ENCODE data around the gene GIPR. TPM values are rescaled to one million over a fixed set of nuclear protein-coding genes. Genes with fewer than 3 reads are reported as not detected.

GIPR gene
- total and polyA plus RNA-seq, 10 of the 15 experiments (the other 5 are each of a cell fraction or from before 2014, with no cell fraction given): 1.7 to 26.3 (median 13.7) TPM

DNA sequence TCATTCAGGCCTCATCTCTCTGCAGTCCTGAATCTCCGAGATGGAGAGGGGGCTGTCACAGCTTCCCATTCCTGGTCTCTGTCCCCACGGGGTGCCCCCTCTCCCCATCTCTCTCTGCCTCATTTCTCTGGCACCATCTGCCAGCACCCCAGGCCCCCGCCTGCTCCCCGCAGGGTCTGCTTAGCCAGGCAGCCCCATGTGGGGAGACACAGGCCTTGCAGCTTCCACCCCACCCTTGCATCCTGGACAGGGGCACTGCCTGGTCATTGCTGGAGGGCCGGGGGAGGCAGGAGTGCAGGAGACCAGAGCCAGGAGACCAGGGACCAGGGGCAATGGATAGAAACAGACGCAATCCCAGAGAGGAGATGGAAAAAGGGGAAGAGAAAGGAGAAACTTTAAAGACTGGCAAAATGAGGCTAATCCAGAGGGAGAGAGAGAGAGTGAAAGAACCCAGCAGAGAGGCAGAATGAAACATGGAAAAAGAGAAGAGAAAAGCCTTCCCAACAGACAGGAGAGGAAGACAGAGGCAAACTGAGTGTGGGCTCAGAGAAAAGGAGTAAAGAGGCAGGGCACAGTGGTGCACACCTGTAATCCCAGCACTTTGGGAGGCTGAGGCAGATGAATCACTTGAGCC, 8.8 kb upstream of the GIPR start:
- intact Hi-C loops (cut with micrococcal nuclease; ENCODE audit: unreplicated experiment) (no loop called here), in situ Hi-C loops (cut with MboI) (no loop called here)
- Histone ChIP-seq H4K20me1 (ENCODE audit: control insufficient read depth, insufficient read depth) (no peaks in the 10 kb centered on the region), H3K27me3 (replicated peaks in 1 of 2; ENCODE audit: control insufficient read depth in 2 of 2, insufficient read depth in 2 of 2, low read length in 1 of 2) (no peaks in the 10 kb centered on the region), H3K9me3 (replicated peaks; ENCODE audit: control insufficient read depth, insufficient read depth, low read length) (no peaks in the 10 kb centered on the region), H3K36me3 (ENCODE audit: control insufficient read depth in 2 of 2, insufficient read depth in 2 of 2, low read length in 1 of 2) (no peaks in the 10 kb centered on the region), H3K9ac (ENCODE audit: control insufficient read depth, insufficient read depth, low read length) (no peak overlapping the region), H3K4me3 (no peak overlapping the region), H3K4me2 (ENCODE audit: control insufficient read depth, insufficient read depth) (no peak overlapping the region), H3K79me2 (ENCODE audit: control insufficient read depth, insufficient read depth, low read length) (no peaks in the 10 kb centered on the region), H3K4me1 (ENCODE audit: control insufficient read depth, insufficient read depth, low read length) (no peaks in the 10 kb centered on the region), H3K27ac (ENCODE audit: control insufficient read depth, insufficient read depth) (no peak overlapping the region), H2AFZ (ENCODE audit: control insufficient read depth, low read depth, low read length) (no peak overlapping the region)
- FAIRE-seq (no peak), DNase-seq (ENCODE audit: low read depth, low spot score) (no peak), ATAC-seq (peak; percentile 48)
- SMC1A ChIA-PET (ENCODE audit: uncharacterized antibody, unreplicated experiment): no interaction called here
- RAD21 ChIA-PET (ENCODE audit: unreplicated experiment): no interaction called here
- CTCF ChIA-PET: no interaction called here
- whole genome bisulfite sequencing (ENCODE audit: insufficient coverage, insufficient replicate concordance, low lambda C conversion rate, missing lambda C conversion rate): 0% methylated on average over 4 of the region's 6 CpGs
- BruUV-seq (replicated peaks): no TSS peak
- POLR2A ChIA-PET: no interaction called here
- no peak for TF ChIP-seq RAD21 (IDR thresholded peaks at IDR 0.05; ENCODE audit: insufficient read depth, low read depth, low read length)
- TF ChIP-seq, protein P1, sequence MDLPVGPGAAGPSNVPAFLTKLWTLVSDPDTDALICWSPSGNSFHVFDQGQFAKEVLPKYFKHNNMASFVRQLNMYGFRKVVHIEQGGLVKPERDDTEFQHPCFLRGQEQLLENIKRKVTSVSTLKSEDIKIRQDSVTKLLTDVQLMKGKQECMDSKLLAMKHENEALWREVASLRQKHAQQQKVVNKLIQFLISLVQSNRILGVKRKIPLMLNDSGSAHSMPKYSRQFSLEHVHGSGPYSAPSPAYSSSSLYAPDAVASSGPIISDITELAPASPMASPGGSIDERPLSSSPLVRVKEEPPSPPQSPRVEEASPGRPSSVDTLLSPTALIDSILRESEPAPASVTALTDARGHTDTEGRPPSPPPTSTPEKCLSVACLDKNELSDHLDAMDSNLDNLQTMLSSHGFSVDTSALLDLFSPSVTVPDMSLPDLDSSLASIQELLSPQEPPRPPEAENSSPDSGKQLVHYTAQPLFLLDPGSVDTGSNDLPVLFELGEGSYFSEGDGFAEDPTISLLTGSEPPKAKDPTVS (IDR thresholded peaks at IDR 0.05; ENCODE audit: low read depth, low read length): no peak
- no peak for TF ChIP-seq ASH2L (IDR thresholded peaks at IDR 0.05; ENCODE audit: borderline replicate concordance, low read depth)
- TF ChIP-seq MYB (IDR thresholded peaks at IDR 0.05; ENCODE audit: borderline replicate concordance, low read depth, low read length): no peak
- no peak for TF ChIP-seq MEF2B (IDR thresholded peaks at IDR 0.05; ENCODE audit: partially characterized antibody, poor library complexity, severe bottlenecking)
- no peak for TF ChIP-seq ZNF622 (IDR thresholded peaks at IDR 0.05)
- no peak for TF ChIP-seq IKZF1 (conservative IDR thresholded peaks at IDR 0.05)
- no peak for TF ChIP-seq BACH1 (IDR thresholded peaks at IDR 0.05; ENCODE audit: borderline replicate concordance)
- TF ChIP-seq PBX3 (IDR thresholded peaks at IDR 0.05; ENCODE audit: insufficient replicate concordance, low read depth, low read length): no peak
- no peak for TF ChIP-seq ZBED1 (IDR thresholded peaks at IDR 0.05; ENCODE audit: borderline replicate concordance)
- TF ChIP-seq ELK1 (IDR thresholded peaks at IDR 0.05; ENCODE audit: low read depth, low read length): no peak
